NCI-H146 treated with DMSO at 0.1 percent for 48 hours (cell line): Measurements from ENCODE around the gene TMA7.

Source experiments
- DNase-seq: peaks from one replicate; lab custom pipeline; 2025; ENCODE audit not compliant: unreplicated experiment; lab: John Stamatoyannopoulos, UW

The TMA7 gene

GRCh38 chr3:48422681-48423080, 17.4 kb upstream of the TMA7 start:
- DNase-seq: no peak

- DNase-seq: no peak
Observed at GRCh38 chr3:48423241-48423882, 16.7 kb upstream of the TMA7 start.

- no peak for DNase-seq
Observed at GRCh38 chr3:48423883-48424695, 16.0 kb upstream of the TMA7 start.

GRCh38 chr3:48425281-48425812, 14.7 kb upstream of the TMA7 start:
- no peak for DNase-seq

- DNase-seq: no peak
Observed at GRCh38 chr3:48426401-48426909, 13.6 kb upstream of the TMA7 start.

- DNase-seq: no peak
Observed at GRCh38 chr3:48426944-48427629, 13.0 kb upstream of the TMA7 start.

GRCh38 chr3:48427630-48427962, 12.5 kb upstream of the TMA7 start:
- no peak for DNase-seq

- no peak for DNase-seq
Observed at GRCh38 chr3:48428088-48428571, 11.9 kb upstream of the TMA7 start.

- peak; percentile 6 for DNase-seq
Observed at GRCh38 chr3:48428572-48429316, 11.3 kb upstream of the TMA7 start.

GRCh38 chr3:48429317-48429959, 10.6 kb upstream of the TMA7 start:
- DNase-seq: peak; percentile 67

- peak; percentile 67 for DNase-seq
Observed at GRCh38 chr3:48429960-48430707, 9.9 kb upstream of the TMA7 start, which contains the start of gene PLXNB1. TSS of gene PLXNB1 (minus strand) at chr3:48430086. CDS start at chr3:48424611, 5,475 bp downstream.

GRCh38 chr3:48430708-48431101, 9.4 kb upstream of the TMA7 start:
- DNase-seq: no peak

GRCh38 chr3:48431224-48432029, 8.6 kb upstream of the TMA7 start:
- DNase-seq: no peak

GRCh38 chr3:48432411-48433371, 7.4 kb upstream of the TMA7 start:
- DNase-seq: no peak

GRCh38 chr3:48433472-48434118, 6.5 kb upstream of the TMA7 start:
- no peak for DNase-seq

- DNase-seq: no peak
Observed at GRCh38 chr3:48434591-48435222, 5.3 kb upstream of the TMA7 start.

- no peak for DNase-seq
Observed at GRCh38 chr3:48435223-48435595, 4.8 kb upstream of the TMA7 start.
